H1 (cell line): ENCODE data around the gene PLEKHM3. TPM values are rescaled to one million over a fixed set of nuclear protein-coding genes. Genes with fewer than 3 reads are reported as not detected.

ENCODE experiments used
- CTCF ChIA-PET: fragments of 300-600 bp; sonication (Branson Sonifier 250); formaldehyde crosslinking; loops from one replicate; lab custom pipeline; 2021; ENCODE audit not compliant: partially characterized antibody; lab: Charles Lee
- POLR2A ChIA-PET: fragments of 300-600 bp; sonication (Branson Sonifier 250); formaldehyde crosslinking; loops from one replicate; lab custom pipeline; 2021; ENCODE audit warnings: inconsistent platforms; ENCODE audit not compliant: partially characterized antibody; lab: Charles Lee
- DNase-seq, 2 experiments: peaks; one replicate each; pipeline versions ENCODE4 v3.0.0 to v3.0.0-alpha.2; 2010 to 2022; ENCODE audit warnings: low spot score in 2 of 2, low read depth in 1 of 2, mixed read lengths in 1 of 2
- FAIRE-seq: peaks from 2 replicates; lab custom pipeline; 2011; peaks lifted over from hg19 to GRCh38; lab: Jason Lieb, UNC
- H2AFZ ChIP-seq: 2 replicates; pipeline ENCODE4 v1.8.1; 2012; ENCODE audit warnings: low read length, inconsistent platforms
- H2AK5ac ChIP-seq: 2 replicates; pipeline ENCODE4 v1.6.1; 2013; ENCODE audit warnings: low read depth, low read length
- H2BK120ac ChIP-seq: replicated peaks from 2 replicates; pipeline ENCODE3; 2013; ENCODE audit warnings: low read depth, low read length, inconsistent platforms
- H2BK12ac ChIP-seq: 2 replicates; pipeline ENCODE4 v1.6.1; 2013; ENCODE audit warnings: low read depth, low read length
- H2BK15ac ChIP-seq: 2 replicates; pipeline ENCODE4 v1.6.1; 2013; ENCODE audit warnings: low read length
- H2BK20ac ChIP-seq: 2 replicates; pipeline ENCODE4 v1.6.1; 2013; ENCODE audit warnings: low read length
- H2BK5ac ChIP-seq: 2 replicates; pipeline ENCODE4 v1.6.1; 2013; ENCODE audit warnings: low read depth, low read length
- H3K14ac ChIP-seq: 2 replicates; pipeline ENCODE4 v1.6.1; 2013; ENCODE audit warnings: inconsistent platforms; ENCODE audit not compliant: insufficient read length
- H3K18ac ChIP-seq: 2 replicates; pipeline ENCODE4 v1.6.1; 2013; ENCODE audit warnings: low read length; ENCODE audit errors: extremely low read depth
- H3K23ac ChIP-seq: 2 replicates; pipeline ENCODE4 v1.6.1; 2013; ENCODE audit warnings: inconsistent platforms; ENCODE audit not compliant: insufficient read length
- H3K23me2 ChIP-seq: 2 replicates; pipeline ENCODE4 v1.6.1; 2013; ENCODE audit warnings: low read depth, low read length
- H3K27ac ChIP-seq: 2 replicates; pipeline ENCODE4 v1.6.1; 2011; ENCODE audit warnings: low read depth, low read length, inconsistent platforms
- H3K27me3 ChIP-seq, 4 experiments: replicated peaks in 1 of 4; 1 replicate in 1 of 4; 2 replicates in 3 of 4; pipeline versions ENCODE4 v1.6.1 to v1.8.1; 2011 to 2013; ENCODE audit warnings: low read length in 3 of 4, mild to moderate bottlenecking in 3 of 4, inconsistent platforms in 2 of 4, mixed read lengths in 2 of 4, moderate library complexity in 1 of 4; ENCODE audit not compliant: control insufficient read depth in 3 of 4, insufficient read depth in 3 of 4; ENCODE audit errors: extremely low read depth in 1 of 4
- H3K36me3 ChIP-seq, 4 experiments: 2 replicates each; pipeline versions ENCODE4 v1.6.1 to v1.8.1; 2011 to 2013; ENCODE audit warnings: mild to moderate bottlenecking in 4 of 4, low read length in 3 of 4, moderate library complexity in 2 of 4, control low read depth in 1 of 4, inconsistent platforms in 1 of 4; ENCODE audit not compliant: insufficient read depth in 4 of 4, control insufficient read depth in 2 of 4
- H3K4ac ChIP-seq: replicated peaks from 2 replicates; pipeline ENCODE3; 2013; ENCODE audit warnings: low read length, low read depth, mixed read lengths, inconsistent platforms; ENCODE audit not compliant: insufficient read length
- H3K4me1 ChIP-seq, 4 experiments: replicated peaks in 1 of 4; 1 replicate in 1 of 4; 2 replicates in 3 of 4; pipeline versions ENCODE4 v1.6.1 to v1.8.1; 2011 to 2013; ENCODE audit warnings: low read length in 3 of 4, inconsistent platforms in 2 of 4, mixed read lengths in 1 of 4; ENCODE audit not compliant: insufficient read depth in 4 of 4, control insufficient read depth in 3 of 4
- H3K4me2 ChIP-seq, 2 experiments: 2 replicates each; pipeline versions ENCODE4 v1.6.1 to v1.8.1; 2011 to 2013; ENCODE audit warnings: low read depth in 2 of 2, low read length in 2 of 2, control low read depth in 1 of 2, inconsistent platforms in 1 of 2, mild to moderate bottlenecking in 1 of 2; ENCODE audit not compliant: insufficient read depth in 1 of 2
- H3K4me3 ChIP-seq, 4 experiments: fragments of 200-600, 300-600 bp in 1 of 4; sonication (generic), shearing (Covaris generic), sonication (Bioruptor Twin) in 1 of 4; 2 replicates each; pipeline versions ENCODE4 v1.5.1 to v1.8.1; 2011 to 2016; ENCODE audit warnings: low read length in 4 of 4, low read depth in 3 of 4, control low read depth in 2 of 4, inconsistent platforms in 2 of 4, mild to moderate bottlenecking in 2 of 4, mixed read lengths in 1 of 4, moderate library complexity in 1 of 4; ENCODE audit not compliant: insufficient read depth in 2 of 4; ENCODE audit errors: extremely low read depth in 1 of 4
- H3K56ac ChIP-seq: replicated peaks from 2 replicates; pipeline ENCODE3; 2013; ENCODE audit warnings: low read depth, mild to moderate bottlenecking, mixed read lengths, low read length, inconsistent platforms; ENCODE audit not compliant: insufficient read length
- H3K79me1 ChIP-seq: 2 replicates; pipeline ENCODE4 v1.6.1; 2013; ENCODE audit warnings: low read depth, low read length, control low read depth
- H3K79me2 ChIP-seq, 2 experiments: 2 replicates each; pipeline versions ENCODE4 v1.6.1 to v1.8.1; 2012 to 2013; ENCODE audit warnings: low read length in 2 of 2, mild to moderate bottlenecking in 2 of 2, inconsistent platforms in 1 of 2; ENCODE audit not compliant: insufficient read depth in 2 of 2, control insufficient read depth in 1 of 2
- H3K9ac ChIP-seq, 4 experiments: replicated peaks in 1 of 4; 1 replicate in 1 of 4; 2 replicates in 3 of 4; pipeline versions ENCODE4 v1.6.1 to v1.8.1; 2011 to 2013; ENCODE audit warnings: low read depth in 3 of 4, low read length in 3 of 4, control low read depth in 2 of 4, mild to moderate bottlenecking in 2 of 4, moderate library complexity in 2 of 4, inconsistent platforms in 1 of 4; ENCODE audit errors: extremely low read depth in 1 of 4
- H3K9me3 ChIP-seq, 2 experiments: 2 replicates each; pipeline versions ENCODE4 v1.6.1 to v1.8.1; 2012 to 2013; ENCODE audit warnings: mild to moderate bottlenecking in 2 of 2, moderate library complexity in 2 of 2, control low read depth in 1 of 2, inconsistent platforms in 1 of 2, low read depth in 1 of 2, low read length in 1 of 2, mixed read lengths in 1 of 2; ENCODE audit not compliant: insufficient read depth in 2 of 2
- H4K20me1 ChIP-seq, 2 experiments: replicated peaks in 1 of 2; 2 replicates each; pipeline versions ENCODE3 to v1.8.1; 2011 to 2013; ENCODE audit warnings: inconsistent platforms in 2 of 2, low read length in 2 of 2, mild to moderate bottlenecking in 1 of 2; ENCODE audit not compliant: insufficient read depth in 2 of 2, control insufficient read depth in 1 of 2
- H4K5ac ChIP-seq: 2 replicates; pipeline ENCODE4 v1.6.1; 2013; ENCODE audit warnings: low read length, low read depth, mixed read lengths, inconsistent platforms; ENCODE audit not compliant: insufficient read length
- H4K8ac ChIP-seq: 2 replicates; pipeline ENCODE4 v1.8.0; 2013; ENCODE audit warnings: mild to moderate bottlenecking, moderate library complexity, low read length, inconsistent platforms; ENCODE audit not compliant: insufficient read depth; ENCODE audit errors: extremely low read depth
- H4K91ac ChIP-seq: replicated peaks from 2 replicates; pipeline ENCODE3; 2013; ENCODE audit warnings: low read length, mixed read lengths, inconsistent platforms; ENCODE audit not compliant: insufficient read length
- CREB1 ChIP-seq: IDR thresholded peaks from 2 replicates; pipeline ENCODE4 v1.6.1; 2012; ENCODE audit warnings: inconsistent platforms
- EP300 ChIP-seq, 2 experiments: IDR thresholded peaks; 1 replicate in 1 of 2; 2 replicates in 1 of 2; pipeline ENCODE4 v1.6.1; 2011 to 2012; ENCODE audit warnings: low read depth in 2 of 2, low read length in 2 of 2, mild to moderate bottlenecking in 2 of 2, borderline replicate concordance in 1 of 2, inconsistent platforms in 1 of 2, moderate library complexity in 1 of 2
- HDAC2 ChIP-seq, 2 experiments: fragments of 300-600 bp in 1 of 2; sonication (generic) in 1 of 2; IDR thresholded peaks; 2 replicates each; pipeline ENCODE4 v1.6.1; 2011 to 2012; ENCODE audit warnings: low read depth in 2 of 2, low read length in 2 of 2, mild to moderate bottlenecking in 2 of 2, moderate library complexity in 2 of 2, borderline replicate concordance in 1 of 2, inconsistent platforms in 1 of 2
- JUN ChIP-seq: IDR thresholded peaks from 2 replicates; pipeline ENCODE4 v1.6.1; 2011; ENCODE audit warnings: low read depth, mild to moderate bottlenecking, improper control_type of control experiment, low read length
- MAX ChIP-seq: IDR thresholded peaks from 2 replicates; pipeline ENCODE4 v1.6.1; 2012; ENCODE audit warnings: inconsistent platforms
- PHF8 ChIP-seq: fragments of 200-600 bp; sonication (generic); conservative IDR thresholded peaks from 2 replicates; pipeline ENCODE4 v1.7.1; 2012; ENCODE audit warnings: low read depth, mild to moderate bottlenecking, inconsistent platforms, low read length, moderate library complexity
- POLR2AphosphoS5 ChIP-seq: IDR thresholded peaks from 2 replicates; pipeline ENCODE4 v1.6.1; 2011; ENCODE audit warnings: low read depth, low read length
- RBBP5 ChIP-seq: IDR thresholded peaks from 2 replicates; pipeline ENCODE4 v1.7.1; 2012; ENCODE audit warnings: low read depth, mild to moderate bottlenecking, inconsistent platforms, low read length, moderate library complexity, borderline replicate concordance
- SP4 ChIP-seq: IDR thresholded peaks from 2 replicates; pipeline ENCODE4 v1.6.1; 2012; ENCODE audit warnings: low read length, inconsistent platforms
- TBP ChIP-seq: IDR thresholded peaks from 2 replicates; pipeline ENCODE4 v1.6.1; 2011; ENCODE audit warnings: low read depth, low read length, improper control_type of control experiment
- YY1 ChIP-seq: IDR thresholded peaks from 2 replicates; pipeline ENCODE4 v1.6.1; 2011; ENCODE audit warnings: low read depth, mild to moderate bottlenecking, low read length
- polyA plus RNA-seq, 7 experiments: library from polyadenylated mRNA; depleted of rRNA in 3 of 7; stranded (reverse) in 5 of 7; unstranded in 2 of 7; fragments of >200 nt in 5 of 7; fragments of 200-250 nt in 2 of 7; gene quantifications; 1 replicate in 5 of 7; 2 replicates in 1 of 7; 4 replicates in 1 of 7; pipeline versions ENCODE4 v1.2.1 to v1.2.3, GENCODE V29; 2011 to 2013; ENCODE audit warnings: missing spikeins in 2 of 7, mixed read lengths in 2 of 7
- total RNA-seq: library from RNA; stranded (reverse); fragmentation: NEBNext Ultra II Directional; extraction: Animal tissue kit (Norgen Biotek cat#: 25700); gene quantifications from 2 replicates; pipeline ENCODE4 v1.2.1, GENCODE V29; 2021
- TF ChIP-seq, protein P1 (sequence below): IDR thresholded peaks from 2 replicates; pipeline ENCODE4 v1.6.1; 2012; ENCODE audit warnings: inconsistent platforms
- TF ChIP-seq, protein P2 (sequence below): IDR thresholded peaks from 2 replicates; pipeline ENCODE4 v1.6.1; 2012; ENCODE audit warnings: low read length, inconsistent platforms

PLEKHM3 gene
- total and polyA plus RNA-seq, 2 of the 8 experiments (the other 6 are each of a cell fraction or from before 2014, with no cell fraction given) = 2.3 to 5.8 TPM

DNA sequence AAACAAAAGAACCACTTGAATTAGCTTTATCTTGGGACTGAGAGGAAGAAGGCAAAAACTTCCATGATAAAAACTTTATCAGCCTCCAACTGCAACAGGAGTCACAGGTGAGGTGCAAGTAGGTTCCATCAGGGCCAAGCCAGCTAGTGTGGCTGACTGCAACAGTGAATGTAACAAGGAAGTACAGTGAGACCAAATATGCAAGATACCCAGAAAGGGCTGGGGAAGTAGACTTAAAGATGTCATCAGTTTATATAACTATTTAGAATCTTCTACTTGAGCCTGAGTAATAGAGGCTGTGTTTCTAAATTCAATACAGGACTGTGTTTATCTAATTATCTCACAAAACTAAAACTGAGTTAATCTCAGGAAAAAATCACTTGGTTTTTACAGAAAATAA, 14.8 kb downstream of the PLEKHM3 start:
- CTCF ChIA-PET = interaction anchor here (0.6 to 1.3 kb wide), 4 partner anchors 9 to 234 kb away, joined by 3 to 5 read pairs (median 3); no protein-coding TSS in a partner anchor
- TF ChIP-seq RBBP5 = no peak
- TF ChIP-seq, protein P1, sequence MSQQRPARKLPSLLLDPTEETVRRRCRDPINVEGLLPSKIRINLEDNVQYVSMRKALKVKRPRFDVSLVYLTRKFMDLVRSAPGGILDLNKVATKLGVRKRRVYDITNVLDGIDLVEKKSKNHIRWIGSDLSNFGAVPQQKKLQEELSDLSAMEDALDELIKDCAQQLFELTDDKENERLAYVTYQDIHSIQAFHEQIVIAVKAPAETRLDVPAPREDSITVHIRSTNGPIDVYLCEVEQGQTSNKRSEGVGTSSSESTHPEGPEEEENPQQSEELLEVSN = no peak
- TF ChIP-seq YY1 = no peak
- TF ChIP-seq TBP = no peak
- no peak for TF ChIP-seq HDAC2 (IDR thresholded peaks at IDR 0.05; ENCODE audit: borderline replicate concordance in 1 of 2, low read depth in 2 of 2, low read length in 2 of 2)
- no peak for TF ChIP-seq PHF8
- no peak for TF ChIP-seq SP4
- no peak for TF ChIP-seq CREB1
- no peak for TF ChIP-seq MAX
- TF ChIP-seq EP300 (IDR thresholded peaks at IDR 0.05; ENCODE audit: borderline replicate concordance in 1 of 2, low read depth in 2 of 2, low read length in 2 of 2) = no peak
- no peak for TF ChIP-seq JUN
- TF ChIP-seq, protein P2, sequence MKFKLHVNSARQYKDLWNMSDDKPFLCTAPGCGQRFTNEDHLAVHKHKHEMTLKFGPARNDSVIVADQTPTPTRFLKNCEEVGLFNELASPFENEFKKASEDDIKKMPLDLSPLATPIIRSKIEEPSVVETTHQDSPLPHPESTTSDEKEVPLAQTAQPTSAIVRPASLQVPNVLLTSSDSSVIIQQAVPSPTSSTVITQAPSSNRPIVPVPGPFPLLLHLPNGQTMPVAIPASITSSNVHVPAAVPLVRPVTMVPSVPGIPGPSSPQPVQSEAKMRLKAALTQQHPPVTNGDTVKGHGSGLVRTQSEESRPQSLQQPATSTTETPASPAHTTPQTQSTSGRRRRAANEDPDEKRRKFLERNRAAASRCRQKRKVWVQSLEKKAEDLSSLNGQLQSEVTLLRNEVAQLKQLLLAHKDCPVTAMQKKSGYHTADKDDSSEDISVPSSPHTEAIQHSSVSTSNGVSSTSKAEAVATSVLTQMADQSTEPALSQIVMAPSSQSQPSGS = no peak
- TF ChIP-seq POLR2AphosphoS5 = no peak

More for the DNA sequence above, 14.8 kb downstream of the PLEKHM3 start:
- Histone ChIP-seq H3K56ac (no peak overlapping the region), H4K8ac (no peak overlapping the region), H3K9ac (no peak overlapping the region; a peak in 1 of 7 replicates), H3K4me3 (no peak overlapping the region), H3K14ac (no peak overlapping the region), H3K79me2 (no peaks in the 10 kb centered on the region), H3K27me3 (no peaks in the 10 kb centered on the region), H3K4me2 (no peak overlapping the region), H3K9me3 (no peaks in the 10 kb centered on the region), H4K5ac (no peak overlapping the region), H2AK5ac (no peak overlapping the region), H2AFZ (no peak overlapping the region), H3K4me1 (peaks cover 0 to 4% (median under 1%) of the 10 kb centered on the region in 4 experiments; a peak in 4 of 7 replicates), H4K91ac (no peak overlapping the region), H3K79me1 (no peaks in the 10 kb centered on the region), H2BK5ac (no peak overlapping the region), H3K4ac (no peak overlapping the region), H2BK12ac (no peak overlapping the region), H3K27ac (no peak overlapping the region), H4K20me1 (no peaks in the 10 kb centered on the region), H3K18ac (no peak overlapping the region), H2BK20ac (no peak overlapping the region), H2BK120ac (no peak overlapping the region), H3K36me3 (no peaks in the 10 kb centered on the region), H3K23me2 (no peaks in the 10 kb centered on the region), H3K23ac (no peak overlapping the region), H2BK15ac (no peak overlapping the region)
- DNase-seq = no peak
- POLR2A ChIA-PET = no interaction called here
- FAIRE-seq = no peak
